ENCODE results near the gene RAP1A. TPM values are rescaled to one million over a fixed set of nuclear protein-coding genes. Genes with fewer than 3 reads are reported as not detected.

The RAP1A gene
- polyA plus RNA-seq, 1 of the 3 experiments (the other 2 are of a cell fraction) = 17.7 TPM

GRCh38 chr1:111643097-111643496, 23.5 kb downstream of the RAP1A start:
- 0 out of 4 replicates have a peak, but pooled peaks cover 2 to 4% of the 10 kb centered on the region in 2 experiments for H3K4me1 ChIP-seq (ENCODE audit: control insufficient read depth in 1 of 2, insufficient read depth in 2 of 2, low read depth in 1 of 2, low read length in 1 of 2)

GRCh38 chr1:111643696-111644095, 24.1 kb downstream of the RAP1A start:
- Histone ChIP-seq H3K9me3 (no peaks in the 10 kb centered on the region), H3F3A (replicated peaks; ENCODE audit: insufficient read depth) (no peaks in the 10 kb centered on the region), H3K4me3 (ENCODE audit: low read depth in 2 of 2, low read length in 1 of 2) (no peak overlapping the region), H2AFZ (ENCODE audit: low read depth) (no peak overlapping the region), H3K27ac (ENCODE audit: low read depth in 2 of 2, low read length in 1 of 2) (no peak overlapping the region), H3K4me1 (ENCODE audit: control insufficient read depth in 1 of 2, insufficient read depth in 2 of 2, low read depth in 1 of 2, low read length in 1 of 2) (0 out of 4 replicates have a peak, but pooled peaks cover 0 to 2% of the 10 kb centered on the region in 2 experiments), H3K79me2 (ENCODE audit: insufficient read depth) (peaks cover 78% of the 10 kb centered on the region), H3K27me3 (ENCODE audit: insufficient read depth) (no peaks in the 10 kb centered on the region), H3K9ac (no peak overlapping the region), H3K4me2 (no peak overlapping the region), H3K36me3 (replicated peaks in 1 of 2; ENCODE audit: control insufficient read depth in 1 of 2, insufficient read depth in 2 of 2, low read length in 1 of 2) (no peaks in the 10 kb centered on the region), H3K9me2 (no peaks in the 10 kb centered on the region), H4K20me1 (ENCODE audit: insufficient read depth) (no peaks in the 10 kb centered on the region; the same call in 1 of the 2 replicates)
- WGBS (ENCODE audit: low lambda C conversion rate) = 95% methylated on average over 3 of the region's 3 CpGs
- ChIA-PET CTCF (interaction anchor here (2.1 kb wide), 1 partner anchor 135 kb away, joined by 13 read pairs; no protein-coding TSS in a partner anchor), POLR2A (no interaction called here)
- no peak for TF ChIP-seq NRF1 (IDR thresholded peaks at IDR 0.05; ENCODE audit: low read depth, low read length)
- no peak for TF ChIP-seq SMC3 (IDR thresholded peaks at IDR 0.05; ENCODE audit: low read depth, low read length)
- DNase-seq = no peak

More at GRCh38 chr1:111643097-111643496, 23.5 kb downstream of the RAP1A start:
- no peak for DNase-seq
- Histone ChIP-seq H3K4me2 (no peak overlapping the region), H3K9me3 (no peaks in the 10 kb centered on the region), H4K20me1 (ENCODE audit: insufficient read depth) (peaks cover 5% of the 10 kb centered on the region; the same call in 1 of the 2 replicates), H3K79me2 (ENCODE audit: insufficient read depth) (peaks cover 78% of the 10 kb centered on the region), H3F3A (replicated peaks; ENCODE audit: insufficient read depth) (no peaks in the 10 kb centered on the region), H3K4me3 (ENCODE audit: low read depth in 2 of 2, low read length in 1 of 2) (no peak overlapping the region), H3K27me3 (ENCODE audit: insufficient read depth) (no peaks in the 10 kb centered on the region), H2AFZ (ENCODE audit: low read depth) (no peak overlapping the region), H3K9ac (no peak overlapping the region), H3K36me3 (replicated peaks in 1 of 2; ENCODE audit: control insufficient read depth in 1 of 2, insufficient read depth in 2 of 2, low read length in 1 of 2) (no peaks in the 10 kb centered on the region), H3K27ac (ENCODE audit: low read depth in 2 of 2, low read length in 1 of 2) (no peak overlapping the region), H3K9me2 (no peaks in the 10 kb centered on the region)
- ChIA-PET POLR2A (no interaction called here), CTCF (interaction anchor here (2.1 kb wide), 1 partner anchor 135 kb away, joined by 13 read pairs; no protein-coding TSS in a partner anchor)
- 91% methylated on average over 2 of the region's 2 CpGs for WGBS (ENCODE audit: low lambda C conversion rate)
- no peak for TF ChIP-seq SIN3A (IDR thresholded peaks at IDR 0.05; ENCODE audit: borderline replicate concordance, low read depth, low read length)
- TF ChIP-seq, protein P1, sequence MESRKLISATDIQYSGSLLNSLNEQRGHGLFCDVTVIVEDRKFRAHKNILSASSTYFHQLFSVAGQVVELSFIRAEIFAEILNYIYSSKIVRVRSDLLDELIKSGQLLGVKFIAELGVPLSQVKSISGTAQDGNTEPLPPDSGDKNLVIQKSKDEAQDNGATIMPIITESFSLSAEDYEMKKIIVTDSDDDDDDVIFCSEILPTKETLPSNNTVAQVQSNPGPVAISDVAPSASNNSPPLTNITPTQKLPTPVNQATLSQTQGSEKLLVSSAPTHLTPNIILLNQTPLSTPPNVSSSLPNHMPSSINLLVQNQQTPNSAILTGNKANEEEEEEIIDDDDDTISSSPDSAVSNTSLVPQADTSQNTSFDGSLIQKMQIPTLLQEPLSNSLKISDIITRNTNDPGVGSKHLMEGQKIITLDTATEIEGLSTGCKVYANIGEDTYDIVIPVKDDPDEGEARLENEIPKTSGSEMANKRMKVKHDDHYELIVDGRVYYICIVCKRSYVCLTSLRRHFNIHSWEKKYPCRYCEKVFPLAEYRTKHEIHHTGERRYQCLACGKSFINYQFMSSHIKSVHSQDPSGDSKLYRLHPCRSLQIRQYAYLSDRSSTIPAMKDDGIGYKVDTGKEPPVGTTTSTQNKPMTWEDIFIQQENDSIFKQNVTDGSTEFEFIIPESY (IDR thresholded peaks at IDR 0.05; ENCODE audit: borderline replicate concordance, low read depth) = no peak
- TF ChIP-seq, protein P2, sequence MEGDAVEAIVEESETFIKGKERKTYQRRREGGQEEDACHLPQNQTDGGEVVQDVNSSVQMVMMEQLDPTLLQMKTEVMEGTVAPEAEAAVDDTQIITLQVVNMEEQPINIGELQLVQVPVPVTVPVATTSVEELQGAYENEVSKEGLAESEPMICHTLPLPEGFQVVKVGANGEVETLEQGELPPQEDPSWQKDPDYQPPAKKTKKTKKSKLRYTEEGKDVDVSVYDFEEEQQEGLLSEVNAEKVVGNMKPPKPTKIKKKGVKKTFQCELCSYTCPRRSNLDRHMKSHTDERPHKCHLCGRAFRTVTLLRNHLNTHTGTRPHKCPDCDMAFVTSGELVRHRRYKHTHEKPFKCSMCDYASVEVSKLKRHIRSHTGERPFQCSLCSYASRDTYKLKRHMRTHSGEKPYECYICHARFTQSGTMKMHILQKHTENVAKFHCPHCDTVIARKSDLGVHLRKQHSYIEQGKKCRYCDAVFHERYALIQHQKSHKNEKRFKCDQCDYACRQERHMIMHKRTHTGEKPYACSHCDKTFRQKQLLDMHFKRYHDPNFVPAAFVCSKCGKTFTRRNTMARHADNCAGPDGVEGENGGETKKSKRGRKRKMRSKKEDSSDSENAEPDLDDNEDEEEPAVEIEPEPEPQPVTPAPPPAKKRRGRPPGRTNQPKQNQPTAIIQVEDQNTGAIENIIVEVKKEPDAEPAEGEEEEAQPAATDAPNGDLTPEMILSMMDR (IDR thresholded peaks at IDR 0.05) = no peak
- no peak for TF ChIP-seq USF1 (IDR thresholded peaks at IDR 0.05; ENCODE audit: borderline replicate concordance, low read depth)
- no peak for TF ChIP-seq SMC3 (IDR thresholded peaks at IDR 0.05; ENCODE audit: low read depth, low read length)
- TF ChIP-seq, protein P3, sequence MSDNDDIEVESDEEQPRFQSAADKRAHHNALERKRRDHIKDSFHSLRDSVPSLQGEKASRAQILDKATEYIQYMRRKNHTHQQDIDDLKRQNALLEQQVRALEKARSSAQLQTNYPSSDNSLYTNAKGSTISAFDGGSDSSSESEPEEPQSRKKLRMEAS (IDR thresholded peaks at IDR 0.05; ENCODE audit: low read depth) = no peak
- no peak for TF ChIP-seq TCF12 (IDR thresholded peaks at IDR 0.05)
- TF ChIP-seq RFX5 (IDR thresholded peaks at IDR 0.05; ENCODE audit: low read length) = no peak
